Measurements from ENCODE around the gene KRTAP10-6. TPM values are rescaled to one million over a fixed set of nuclear protein-coding genes. Genes with fewer than 3 reads are reported as not detected.

The KRTAP10-6 gene
- total and polyA plus RNA-seq, 2 donors (not counting 1 experiment from before 2014, with no cell fraction given), result not detected

DNA sequence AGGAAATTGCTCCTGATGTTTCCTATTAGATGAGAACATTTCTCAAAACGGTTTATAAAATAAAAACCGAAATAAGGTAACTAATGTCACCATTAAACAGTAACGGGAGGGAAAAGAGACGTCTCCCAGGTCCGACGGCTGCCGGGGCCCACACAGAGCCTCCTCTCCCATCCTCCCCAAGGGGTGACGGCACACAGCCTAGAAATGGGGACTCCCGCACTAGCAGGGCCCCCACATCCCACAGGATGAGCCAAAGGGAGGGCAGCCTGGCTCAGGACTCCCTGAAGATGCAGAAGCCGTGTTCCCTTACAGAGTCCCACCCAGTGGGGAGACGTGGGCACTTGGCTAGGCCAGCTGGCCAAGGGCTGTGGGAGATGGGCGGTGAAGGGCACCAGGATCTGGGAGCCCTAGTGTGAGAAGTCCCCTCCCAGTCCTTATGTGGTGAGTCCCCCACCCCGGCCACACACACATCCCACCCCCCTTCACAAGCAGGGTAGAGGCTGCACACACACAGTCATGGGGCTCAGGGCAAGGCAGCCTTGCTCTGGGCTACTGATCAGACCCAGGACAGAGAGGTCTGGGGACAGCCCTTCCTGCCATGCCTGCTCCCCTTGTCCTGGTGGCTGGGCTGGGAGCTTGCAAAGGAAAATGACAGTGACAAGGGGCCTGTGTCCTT, 37.0 kb downstream of the KRTAP10-6 start:
- Mint-ChIP-seq H3K4me3 (no peak overlapping the region), H3K27me3 (peaks cover 60% of the 10 kb centered on the region), H3K4me1 (peaks cover 7% of the 10 kb centered on the region), H3K9me3 (ENCODE audit: insufficient read depth) (peaks cover 2% of the 10 kb centered on the region), H3K27ac (no peak overlapping the region)
- Histone ChIP-seq H3K79me2 (ENCODE audit: control insufficient read depth, insufficient read depth, low read length) (no peaks in the 10 kb centered on the region), H3K4me2 (replicated peaks; ENCODE audit: low read depth, low read length, poor library complexity, severe bottlenecking) (no peak overlapping the region), H3K4me3 (ENCODE audit: control extremely low read depth in 1 of 5, extremely low read depth in 1 of 5, insufficient read depth in 1 of 5, low read depth in 2 of 5, low read length in 4 of 5) (no peak overlapping the region), H2AFZ (ENCODE audit: insufficient read depth, low read depth, low read length, poor library complexity, severe bottlenecking) (no peak overlapping the region), H3K27ac (ENCODE audit: low read length in 2 of 2) (no peak overlapping the region), H3K4me1 (ENCODE audit: control insufficient read depth in 2 of 2, insufficient read depth in 2 of 2, low read length in 2 of 2) (peaks cover 0 to 11% of the 10 kb centered on the region in 2 donors), H4K20me1 (ENCODE audit: control insufficient read depth, insufficient read depth, low read length, poor library complexity, severe bottlenecking) (no peaks in the 10 kb centered on the region), H3K9ac (ENCODE audit: low read length) (no peak overlapping the region), H3K9me3 (ENCODE audit: control extremely low read depth in 1 of 3, control insufficient read depth in 2 of 3, insufficient read depth in 1 of 3, low read length in 2 of 3) (peaks cover 0 to 10% (median 0%) of the 10 kb centered on the region in 3 donors), H3K36me3 (replicated peaks in 1 of 2; ENCODE audit: control extremely low read depth in 1 of 2, control insufficient read depth in 1 of 2, extremely low read depth in 1 of 2, insufficient read depth in 2 of 2, low read length in 1 of 2) (no peaks in the 10 kb centered on the region), H3K27me3 (replicated peaks in 1 of 4; ENCODE audit: control extremely low read depth in 1 of 4, control insufficient read depth in 3 of 4, insufficient read depth in 4 of 4, low read length in 3 of 4) (peaks cover 0 to 14% (median 4%) of the 10 kb centered on the region in 4 experiments)
- DNase-seq (no peak), ATAC-seq (ENCODE audit: low read depth) (no peak)
- no peak for TF ChIP-seq EZH2 (IDR thresholded peaks at IDR 0.05; ENCODE audit: borderline replicate concordance, insufficient read depth, low read depth, low read length, poor library complexity, severe bottlenecking)
- TF ChIP-seq, protein P1, sequence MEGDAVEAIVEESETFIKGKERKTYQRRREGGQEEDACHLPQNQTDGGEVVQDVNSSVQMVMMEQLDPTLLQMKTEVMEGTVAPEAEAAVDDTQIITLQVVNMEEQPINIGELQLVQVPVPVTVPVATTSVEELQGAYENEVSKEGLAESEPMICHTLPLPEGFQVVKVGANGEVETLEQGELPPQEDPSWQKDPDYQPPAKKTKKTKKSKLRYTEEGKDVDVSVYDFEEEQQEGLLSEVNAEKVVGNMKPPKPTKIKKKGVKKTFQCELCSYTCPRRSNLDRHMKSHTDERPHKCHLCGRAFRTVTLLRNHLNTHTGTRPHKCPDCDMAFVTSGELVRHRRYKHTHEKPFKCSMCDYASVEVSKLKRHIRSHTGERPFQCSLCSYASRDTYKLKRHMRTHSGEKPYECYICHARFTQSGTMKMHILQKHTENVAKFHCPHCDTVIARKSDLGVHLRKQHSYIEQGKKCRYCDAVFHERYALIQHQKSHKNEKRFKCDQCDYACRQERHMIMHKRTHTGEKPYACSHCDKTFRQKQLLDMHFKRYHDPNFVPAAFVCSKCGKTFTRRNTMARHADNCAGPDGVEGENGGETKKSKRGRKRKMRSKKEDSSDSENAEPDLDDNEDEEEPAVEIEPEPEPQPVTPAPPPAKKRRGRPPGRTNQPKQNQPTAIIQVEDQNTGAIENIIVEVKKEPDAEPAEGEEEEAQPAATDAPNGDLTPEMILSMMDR (IDR thresholded peaks at IDR 0.05), result no peak
- ChIA-PET CTCF (no interaction called here), POLR2A (no interaction called here)
- 80% methylated on average over 2 of the region's 13 CpGs for WGBS (ENCODE audit: insufficient coverage)
- intact Hi-C loops (cut with micrococcal nuclease), result no loop called here

DNA sequence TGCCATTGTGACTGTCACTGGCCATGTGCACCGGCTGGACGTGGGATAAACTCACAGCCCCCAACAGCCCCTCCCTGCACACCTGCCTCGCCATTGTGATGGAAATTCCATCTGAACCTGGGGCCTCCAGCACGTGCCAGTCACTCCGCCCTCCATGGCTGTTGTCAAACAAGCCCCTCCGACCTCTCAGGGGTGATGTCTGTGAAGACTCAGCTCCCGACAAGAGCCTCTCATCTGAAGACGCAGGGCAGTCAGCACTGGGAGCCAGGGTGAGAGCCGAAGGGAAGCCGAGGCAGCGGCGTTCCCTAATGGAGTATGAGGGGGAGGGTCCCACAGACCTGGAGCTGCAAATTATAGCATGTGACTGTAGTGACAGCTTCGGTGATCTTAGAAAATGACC, 39.6 kb downstream of the KRTAP10-6 start:
- Mint-ChIP-seq H3K4me3 (no peak overlapping the region), H3K4me1 (peaks cover 14% of the 10 kb centered on the region), H3K27ac (no peak overlapping the region), H3K9me3 (ENCODE audit: insufficient read depth) (no peaks in the 10 kb centered on the region), H3K27me3 (peaks cover 63% of the 10 kb centered on the region)
- intact Hi-C loops (cut with micrococcal nuclease), result no loop called here
- H3K4me2 ChIP-seq (replicated peaks; ENCODE audit: low read depth, low read length, poor library complexity, severe bottlenecking), result no peak overlapping the region
- H3K9me3 ChIP-seq (ENCODE audit: control extremely low read depth in 1 of 3, control insufficient read depth in 2 of 3, insufficient read depth in 1 of 3, low read length in 2 of 3), result peaks cover 0 to 18% (median 0%) of the 10 kb centered on the region in 3 donors
- H3K27me3 ChIP-seq (replicated peaks in 1 of 4; ENCODE audit: control extremely low read depth in 1 of 4, control insufficient read depth in 3 of 4, insufficient read depth in 4 of 4, low read length in 3 of 4), result peaks cover 0 to 27% (median 5%) of the 10 kb centered on the region in 4 experiments
- CTCF ChIA-PET, result no interaction called here
- no peak for TF ChIP-seq EZH2 (IDR thresholded peaks at IDR 0.05; ENCODE audit: borderline replicate concordance, insufficient read depth, low read depth, low read length, poor library complexity, severe bottlenecking)
- TF ChIP-seq, protein P1 (IDR thresholded peaks at IDR 0.05), result no peak
- H3K79me2 ChIP-seq (ENCODE audit: control insufficient read depth, insufficient read depth, low read length), result no peaks in the 10 kb centered on the region
- no peak overlapping the region for H3K4me3 ChIP-seq (ENCODE audit: control extremely low read depth in 1 of 5, extremely low read depth in 1 of 5, insufficient read depth in 1 of 5, low read depth in 2 of 5, low read length in 4 of 5)
- 89% methylated on average over 13 of the region's 13 CpGs for WGBS (ENCODE audit: insufficient coverage)
- H4K20me1 ChIP-seq (ENCODE audit: control insufficient read depth, insufficient read depth, low read length, poor library complexity, severe bottlenecking), result no peaks in the 10 kb centered on the region
- peaks cover 2 to 14% of the 10 kb centered on the region in 2 donors for H3K4me1 ChIP-seq (ENCODE audit: control insufficient read depth in 2 of 2, insufficient read depth in 2 of 2, low read length in 2 of 2)
- no peak overlapping the region for H3K9ac ChIP-seq (ENCODE audit: low read length)
- DNase-seq (no peak), ATAC-seq (ENCODE audit: low read depth) (no peak)
- H2AFZ ChIP-seq (ENCODE audit: insufficient read depth, low read depth, low read length, poor library complexity, severe bottlenecking), result no peak overlapping the region
- no peaks in the 10 kb centered on the region for H3K36me3 ChIP-seq (replicated peaks in 1 of 2; ENCODE audit: control extremely low read depth in 1 of 2, control insufficient read depth in 1 of 2, extremely low read depth in 1 of 2, insufficient read depth in 2 of 2, low read length in 1 of 2)
- no peak overlapping the region for H3K27ac ChIP-seq (ENCODE audit: low read length in 2 of 2)
- POLR2A ChIA-PET, result no interaction called here

Measured in B cell (primary cell).